ENCODE data around the gene EMC1.
"Not testable (repeated sequence)": the region's sequence is repeated elsewhere in the genome, so short reads cannot be mapped to it uniquely, and the experiment has no call there.

The EMC1 gene

GRCh38 chr1:19187852-19188251, 63.5 kb downstream of the EMC1 start:
- DNase-seq, result no peak

- no peak for DNase-seq
Observed at GRCh38 chr1:19186001-19186400, 65.3 kb downstream of the EMC1 start.

- no peak for DNase-seq
Observed at GRCh38 chr1:19182223-19182622, 69.1 kb downstream of the EMC1 start.

GRCh38 chr1:19180265-19180657, 71.1 kb downstream of the EMC1 start:
- DNase-seq, result not testable (repeated sequence)

GRCh38 chr1:19179597-19180264, 71.6 kb downstream of the EMC1 start:
- no peak for DNase-seq

- DNase-seq, result no peak
Observed at GRCh38 chr1:19178734-19179398, 72.5 kb downstream of the EMC1 start.

GRCh38 chr1:19177811-19178210, 73.5 kb downstream of the EMC1 start:
- DNase-seq, result no peak

- no peak for DNase-seq
Observed at GRCh38 chr1:19169642-19170041, 81.7 kb downstream of the EMC1 start.

GRCh38 chr1:19167140-19167539, 84.2 kb downstream of the EMC1 start:
- no peak for DNase-seq

GRCh38 chr1:19166066-19166465, 85.3 kb downstream of the EMC1 start:
- DNase-seq, result no peak
